Measurements from ENCODE around the gene NKAIN2.

NKAIN2 gene
- total RNA-seq = 0 to 0.17 reads per million in 2 donors

DNA sequence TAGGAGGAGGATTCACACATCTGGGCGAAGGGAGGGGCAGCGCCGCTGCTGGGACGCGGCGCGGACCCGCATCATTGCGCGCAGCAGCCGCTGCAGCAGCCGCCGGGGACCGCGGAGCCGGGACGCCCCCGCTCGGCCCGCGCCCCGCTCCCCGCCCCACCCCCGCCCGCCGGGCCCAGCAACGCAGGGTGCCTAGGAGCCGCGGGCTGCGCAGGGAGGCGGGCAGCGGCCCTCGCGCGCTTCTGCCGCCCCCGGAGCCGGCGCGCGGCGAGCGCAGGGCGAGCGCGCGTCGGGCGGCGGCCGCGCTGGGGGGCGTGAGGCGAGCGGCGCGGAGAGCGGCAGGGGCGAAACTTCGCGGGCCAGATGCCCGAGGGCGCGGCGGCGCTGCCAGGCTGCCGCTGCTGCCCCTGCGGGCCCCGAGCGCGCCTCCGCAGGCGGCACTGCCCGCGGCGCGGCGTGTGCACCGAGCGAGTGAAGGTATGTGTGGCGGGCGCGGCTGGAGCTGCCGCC is at the start of gene NKAIN2:
Gene NKAIN2, plus strand, starts transcription at position 362 of the 510 bp plus-strand sequence.
- DNase-seq = no peak

DNA sequence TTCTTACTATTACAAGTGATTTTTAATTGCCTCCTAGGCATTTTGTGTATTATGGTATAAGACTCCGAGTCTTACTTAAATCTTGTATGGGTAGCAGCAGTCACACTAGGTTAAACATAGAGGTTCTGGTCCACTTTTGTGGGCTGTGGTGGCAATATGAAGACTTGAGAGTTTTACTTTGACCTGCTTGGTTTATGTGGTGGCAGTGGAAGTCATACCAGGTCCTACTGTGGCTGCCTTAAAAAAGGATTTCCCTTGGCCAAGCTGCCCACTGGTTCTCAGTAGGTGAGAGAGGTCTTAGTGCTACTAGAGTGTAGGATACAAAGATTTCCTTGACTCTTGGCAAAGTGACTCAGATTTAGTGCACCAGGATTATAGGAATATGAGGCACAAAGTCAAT is 44.2 kb upstream of the NKAIN2 start:
- no peak for DNase-seq

DNA sequence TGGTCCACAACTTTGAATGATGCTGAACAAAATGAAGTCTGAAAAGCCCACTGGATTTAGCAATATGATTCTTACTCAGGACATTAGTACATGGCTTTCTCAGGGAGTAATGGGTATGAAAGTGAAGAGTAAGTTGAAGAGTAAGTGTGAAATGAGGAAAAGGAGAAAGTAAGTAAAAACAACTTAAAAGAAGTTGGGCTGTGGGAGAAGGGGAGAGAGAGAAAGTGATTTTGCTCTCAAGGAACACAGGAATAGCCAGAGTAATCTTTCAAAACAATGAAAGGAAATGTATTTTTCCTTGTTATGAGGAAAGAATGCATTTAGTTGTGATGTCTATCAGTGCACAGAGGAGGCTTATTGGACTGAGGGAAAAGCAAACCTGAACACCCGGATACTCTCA is 39.8 kb upstream of the NKAIN2 start:
- DNase-seq = no peak

DNA sequence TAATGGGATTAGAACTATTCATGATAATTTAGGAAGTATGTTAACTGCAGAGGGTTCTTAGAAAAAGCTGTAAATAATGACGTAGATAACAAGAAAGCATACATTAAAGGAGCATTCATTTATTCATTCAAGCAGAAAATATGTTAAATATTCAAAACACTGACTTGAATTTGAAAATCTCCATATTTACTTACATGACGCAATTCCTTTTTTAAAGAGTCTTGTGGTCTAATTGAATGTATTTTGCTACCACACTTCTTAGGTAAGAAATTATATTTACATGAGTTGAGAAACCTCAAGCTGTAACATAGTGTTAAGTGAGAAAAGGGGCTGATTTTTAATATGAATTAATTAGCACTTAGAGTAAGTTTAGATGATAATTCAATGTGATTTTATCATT is 38.9 kb upstream of the NKAIN2 start:
- DNase-seq = no peak

DNA sequence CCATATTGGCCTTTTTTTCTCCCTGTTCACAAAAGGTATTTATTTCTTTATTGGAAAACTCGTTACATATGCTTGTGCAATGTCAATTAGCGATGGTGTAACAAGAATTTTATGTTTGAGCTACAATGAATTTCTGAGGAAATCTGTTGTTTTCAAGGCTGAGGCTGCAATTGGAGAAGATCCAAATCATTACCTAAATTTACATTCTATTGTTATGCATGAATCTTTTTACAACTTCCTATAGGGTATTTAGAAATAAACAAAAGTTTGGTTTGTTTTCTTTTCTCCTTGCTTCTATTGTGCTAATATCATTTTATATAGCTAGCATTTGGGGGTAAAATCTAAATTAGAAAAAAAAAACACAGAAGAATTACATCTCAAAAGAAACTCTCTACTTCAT is 34.7 kb upstream of the NKAIN2 start:
- DNase-seq = no peak

DNA sequence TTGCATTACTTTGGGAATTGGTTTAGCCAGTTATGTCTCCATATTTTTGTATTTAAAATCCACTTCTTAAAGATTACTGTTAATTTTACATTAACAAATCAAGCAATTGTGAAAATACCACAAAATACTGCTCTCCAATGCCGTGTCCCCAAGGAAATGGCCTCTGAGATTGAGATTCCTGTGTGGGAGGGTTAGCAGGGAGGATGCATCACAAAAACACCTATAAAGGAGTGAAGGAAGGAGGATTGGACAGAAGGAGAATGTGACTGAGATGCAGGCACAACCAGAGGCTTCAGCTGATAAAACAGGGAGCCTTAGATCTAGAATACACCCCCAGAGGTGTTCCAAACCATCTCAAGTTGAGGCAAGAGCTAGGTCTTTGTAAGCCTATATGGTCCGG is 34.2 kb upstream of the NKAIN2 start:
- no peak for DNase-seq

DNA sequence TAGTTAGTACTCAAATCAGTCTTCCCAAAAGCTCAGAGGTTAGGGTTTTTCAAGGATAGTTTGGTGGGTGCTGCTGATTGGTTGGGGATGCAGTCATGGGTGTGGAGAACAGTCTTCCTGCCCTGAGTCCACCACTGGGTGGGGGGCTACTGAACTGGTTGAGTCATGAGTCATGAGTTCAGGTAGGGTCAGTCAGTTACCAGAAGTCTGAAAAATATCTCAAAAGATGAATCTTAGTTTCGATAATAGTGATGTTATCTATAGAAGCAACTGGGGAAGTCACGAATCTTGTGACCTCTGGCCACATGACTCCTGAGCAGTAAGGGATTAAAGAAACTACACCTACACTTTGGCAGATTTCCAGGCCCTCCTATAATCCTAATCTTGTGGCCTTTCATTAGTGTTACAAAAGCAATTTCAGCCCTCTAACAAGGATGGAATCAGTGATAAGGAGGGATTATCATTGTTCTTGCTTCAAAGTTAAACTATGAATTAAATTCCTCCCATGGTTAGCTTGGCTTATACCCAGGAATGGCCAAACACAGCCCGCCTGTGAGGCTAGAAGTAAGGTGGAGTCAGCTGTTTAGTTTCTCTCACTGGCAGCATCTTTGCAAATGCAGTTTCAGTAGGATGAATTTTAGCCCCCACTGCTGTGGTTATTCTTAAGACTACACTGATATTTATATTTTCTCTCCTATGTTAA is 33.3 kb upstream of the NKAIN2 start:
- DNase-seq = no peak

DNA sequence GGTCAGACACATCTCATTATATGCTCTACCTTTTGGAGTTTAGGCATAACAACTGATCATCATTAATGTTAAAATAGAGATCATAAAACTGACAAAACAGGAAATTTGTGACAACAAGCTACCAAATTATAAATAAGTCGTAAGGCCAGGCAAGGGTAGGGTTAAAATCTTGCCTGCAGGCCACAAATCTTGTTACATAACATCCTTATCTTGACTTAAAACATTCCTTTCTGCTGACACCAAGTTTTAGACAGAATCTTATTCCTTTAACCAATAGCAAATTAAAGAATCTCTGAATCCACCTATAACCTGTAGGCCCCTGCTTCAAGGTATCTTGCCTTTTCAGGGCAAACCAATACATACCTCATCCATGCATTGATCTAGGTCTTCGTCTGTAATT is 32.5 kb upstream of the NKAIN2 start:
- no peak for DNase-seq

DNA sequence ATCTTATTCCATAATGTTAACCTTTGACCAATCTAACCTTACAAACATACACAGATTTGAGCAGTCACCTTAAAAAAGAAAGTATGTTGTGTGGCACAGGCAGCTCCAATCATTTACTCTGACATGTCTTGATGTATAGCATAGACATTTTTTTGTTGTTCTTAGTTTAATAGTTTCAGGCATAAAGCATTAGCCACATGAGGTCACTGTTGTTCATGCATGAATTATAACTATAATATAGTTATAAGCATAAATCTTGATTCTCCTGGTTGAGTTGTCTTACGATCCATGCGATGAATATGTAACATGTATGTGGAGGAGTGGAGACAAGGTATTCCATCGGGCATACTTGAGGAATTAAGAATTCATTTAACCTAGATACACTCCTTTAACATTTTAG is 26.1 kb upstream of the NKAIN2 start:
- DNase-seq = no peak

DNA sequence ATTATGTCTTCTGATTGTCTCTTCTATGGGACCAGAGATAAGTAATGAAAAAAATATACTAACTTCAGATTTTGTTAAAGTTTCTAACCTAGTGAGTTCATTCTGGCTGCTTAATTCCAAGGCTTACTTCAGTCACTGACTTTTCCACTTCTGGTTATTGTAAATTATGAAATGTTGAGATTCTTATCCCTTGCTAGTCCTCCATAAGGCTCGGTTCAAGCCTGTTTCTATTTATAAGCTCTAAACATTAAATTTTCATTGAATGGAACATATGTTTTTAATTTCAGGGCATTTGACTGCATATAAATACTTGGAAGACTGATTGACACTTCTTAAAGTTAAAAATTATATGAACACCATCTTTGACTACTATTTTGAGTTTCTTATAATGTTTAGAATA is 23.6 kb upstream of the NKAIN2 start:
- DNase-seq = no peak

DNA sequence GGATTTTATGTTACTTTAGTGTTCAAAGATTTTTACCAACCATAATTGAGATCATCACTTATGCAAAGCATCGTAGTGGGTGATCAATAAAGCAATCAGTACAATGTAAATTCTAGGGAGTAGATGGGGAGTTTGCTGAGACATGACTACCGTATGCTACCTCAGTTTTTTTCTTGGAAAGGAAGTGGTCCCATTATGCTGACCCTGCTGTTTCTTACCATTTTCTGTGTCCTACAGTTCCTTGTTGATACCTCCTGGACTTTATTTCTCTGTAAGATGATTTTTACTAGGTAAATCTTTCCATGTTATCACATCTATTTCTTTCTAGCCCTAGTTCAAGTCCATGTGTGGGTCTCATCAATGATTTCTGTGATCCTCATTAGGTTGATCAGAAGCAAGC is 19.3 kb upstream of the NKAIN2 start:
- no peak for DNase-seq

DNA sequence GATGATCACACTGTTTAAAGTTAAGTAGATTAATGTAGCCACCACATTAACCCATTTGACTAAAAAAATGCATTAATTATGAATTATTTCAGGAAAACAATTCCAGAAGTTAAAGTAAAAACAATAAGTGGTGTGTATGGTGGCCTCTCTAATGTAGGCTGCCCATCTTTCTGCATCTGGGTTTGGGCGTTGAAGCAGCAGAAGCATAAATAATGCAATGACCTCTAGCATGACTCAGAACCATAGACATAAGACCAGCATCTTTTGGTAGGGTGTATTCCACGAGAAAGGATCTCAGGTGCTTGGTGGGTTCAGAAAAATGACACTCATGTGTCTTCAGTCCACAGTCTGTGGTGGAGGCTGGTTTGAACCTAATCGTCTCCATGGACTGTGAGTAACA is 18.6 kb upstream of the NKAIN2 start:
- DNase-seq = no peak

DNA sequence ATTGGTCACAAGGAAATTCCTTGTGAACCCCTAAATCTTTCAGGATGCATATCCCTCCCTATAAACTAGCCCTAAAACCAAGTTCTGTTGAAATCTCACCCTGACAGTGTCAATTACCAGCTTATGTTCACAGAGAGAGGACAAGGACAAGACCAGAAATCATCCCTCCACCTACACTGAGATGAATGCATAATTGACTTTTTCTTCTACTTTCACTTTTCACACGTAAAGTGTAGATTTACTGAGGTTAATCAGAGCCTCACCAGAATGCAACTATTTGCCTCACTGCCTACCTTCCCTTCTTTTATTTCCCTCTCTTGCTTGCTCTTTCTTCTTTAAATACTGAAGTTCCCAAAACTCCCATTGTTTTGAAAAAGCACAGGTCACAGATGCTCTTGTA is 15.3 kb upstream of the NKAIN2 start:
- DNase-seq = no peak

DNA sequence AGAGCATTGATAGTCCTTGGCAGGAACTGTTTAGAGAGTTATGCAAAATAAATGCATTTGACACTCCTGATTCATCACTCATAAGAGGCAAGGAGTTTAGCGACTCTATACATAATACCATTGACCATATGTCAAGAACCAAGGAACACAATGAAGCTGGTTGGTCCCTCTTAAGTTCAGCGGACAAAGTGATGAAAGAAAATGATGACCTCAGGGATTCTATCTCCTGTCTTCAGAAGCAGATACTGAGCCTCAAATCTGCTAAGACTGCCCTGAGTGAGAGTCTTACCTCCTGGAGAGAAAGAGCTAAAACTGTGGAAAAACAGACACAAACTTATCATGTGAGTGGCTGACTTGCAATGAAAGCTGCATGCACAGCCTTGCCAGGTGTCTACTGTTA is 9.5 kb upstream of the NKAIN2 start:
- DNase-seq = no peak

DNA sequence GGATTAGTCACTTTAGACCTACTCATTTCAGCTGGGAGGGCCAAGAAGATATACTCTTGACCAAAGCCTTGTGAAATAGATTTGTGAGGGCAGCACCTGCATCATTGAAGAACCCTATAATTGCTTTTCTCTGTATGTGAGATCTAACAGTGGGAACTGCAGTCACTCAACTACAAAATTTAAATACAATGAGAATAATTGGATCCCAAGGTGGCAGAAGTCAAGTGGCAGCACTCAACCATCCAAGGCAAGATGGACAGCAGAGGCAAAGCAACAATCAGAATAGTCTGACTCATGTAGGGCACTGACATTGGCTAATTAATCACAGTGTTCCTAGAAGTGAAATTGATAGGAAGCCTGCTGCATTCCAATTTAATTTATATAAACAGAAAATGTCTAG is 8.9 kb upstream of the NKAIN2 start:
- DNase-seq = no peak

DNA sequence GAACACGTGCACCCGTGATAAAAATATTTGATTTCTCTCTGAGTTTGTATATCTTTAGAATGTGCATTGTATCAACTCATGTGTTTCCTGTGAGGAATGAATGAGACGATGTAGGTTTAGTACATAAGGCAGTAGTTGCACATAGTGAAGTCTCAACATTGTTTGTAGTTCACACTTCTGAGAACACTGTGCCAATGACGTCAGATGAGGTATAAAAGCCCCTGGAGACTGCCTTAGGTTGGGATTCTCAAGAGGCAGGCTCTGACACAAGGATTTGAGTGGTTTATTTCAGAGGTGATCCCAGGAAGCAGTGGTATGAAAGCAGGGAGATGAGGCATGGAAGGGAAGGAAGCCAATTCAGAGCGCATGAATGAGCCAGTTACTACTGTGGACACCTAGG is 2.6 kb upstream of the NKAIN2 start:
- DNase-seq = no peak

DNA sequence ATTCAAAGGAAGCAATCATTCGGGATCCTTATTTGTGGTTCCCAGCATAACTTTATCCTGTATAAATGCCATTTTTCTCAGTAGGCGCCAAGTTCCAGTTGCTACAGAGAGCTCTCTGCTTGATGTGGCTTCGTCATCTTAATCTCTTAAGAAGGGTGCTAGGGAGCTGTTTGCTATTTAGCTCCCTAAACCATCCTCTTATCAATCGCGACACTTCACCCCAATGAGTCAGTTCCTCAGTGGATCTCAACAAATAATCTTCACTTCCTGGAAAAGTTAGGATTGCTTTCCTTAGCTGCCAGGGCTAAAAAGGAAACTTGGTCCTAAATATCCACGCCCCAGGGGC is 1.3 kb upstream of the NKAIN2 start:
- DNase-seq = no peak

DNA sequence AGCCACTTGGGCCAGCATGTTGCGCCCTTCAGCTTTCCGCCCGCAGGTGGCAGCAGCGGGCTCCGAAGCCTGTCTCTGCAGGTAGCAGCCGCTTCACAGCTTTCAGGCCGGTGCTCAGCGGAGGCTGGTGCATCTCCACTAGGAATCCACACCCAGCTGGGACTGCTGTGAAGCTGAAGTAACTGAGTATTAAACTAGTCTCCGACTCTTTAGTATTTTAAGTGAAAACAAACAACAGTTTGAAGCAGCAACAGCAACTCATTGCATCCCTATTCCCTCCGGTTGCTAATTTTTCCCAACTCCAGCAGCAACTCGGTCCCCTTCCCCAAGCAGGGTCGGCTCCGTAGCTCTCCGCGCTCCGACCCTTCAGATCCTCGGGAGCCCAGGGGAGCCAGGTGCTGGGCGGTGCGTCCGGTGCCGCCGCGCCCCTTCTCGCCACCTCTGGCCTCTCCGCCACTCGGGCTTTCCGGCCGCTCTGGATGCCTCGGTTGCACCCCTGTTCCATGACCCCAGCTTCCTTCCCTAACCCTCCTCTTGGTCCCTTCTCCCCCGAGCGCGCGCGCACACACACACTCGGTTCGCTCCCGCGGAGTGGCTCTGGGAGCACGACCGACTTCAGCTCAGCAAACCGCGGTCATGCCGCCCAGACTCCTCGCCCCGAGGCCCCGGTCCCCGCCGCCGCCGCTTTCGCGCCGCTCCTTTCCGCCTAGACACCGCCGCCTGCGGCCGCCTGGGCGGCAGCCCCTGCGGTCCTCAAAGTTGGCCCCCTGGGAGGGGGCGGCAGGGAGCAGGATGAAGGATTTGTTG is 765 bp upstream of the NKAIN2 start:
- DNase-seq = no peak

DNA sequence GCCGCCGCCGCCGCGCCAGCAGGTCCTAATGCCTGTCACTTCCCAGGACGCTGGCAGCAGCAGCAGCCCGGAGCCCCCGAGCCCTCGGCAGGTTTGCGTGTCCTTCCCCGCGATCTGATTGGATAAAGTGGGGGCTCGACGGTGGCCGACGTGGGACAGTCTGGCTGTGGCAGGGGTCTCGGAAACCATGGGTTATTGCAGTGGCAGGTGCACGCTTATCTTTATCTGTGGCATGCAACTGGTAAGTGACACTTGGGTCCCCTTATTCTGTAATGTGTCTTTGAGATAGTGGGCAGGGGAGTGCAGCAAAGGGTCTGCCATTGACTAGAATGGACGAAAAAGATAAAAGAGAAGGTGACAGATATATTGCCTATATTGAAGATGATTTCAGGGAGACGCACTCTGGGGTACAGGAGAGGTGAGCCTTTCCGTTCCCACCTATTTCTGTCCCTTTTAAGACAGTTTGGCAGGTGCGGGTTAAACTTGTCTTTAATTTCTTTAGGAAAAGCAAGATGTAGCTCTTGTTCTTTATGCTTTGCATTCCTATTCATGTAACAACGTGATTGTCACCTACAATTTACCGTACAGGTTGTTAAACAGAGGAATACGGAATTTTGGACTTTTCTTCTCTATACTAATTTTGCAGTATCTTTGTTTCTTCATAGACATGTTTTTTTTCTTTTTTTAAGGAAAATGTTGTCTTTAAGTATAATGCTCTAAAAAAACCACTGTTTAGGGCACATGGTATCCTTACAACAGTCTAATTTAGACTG is 535 bp downstream of the NKAIN2 start:
- DNase-seq = no peak

DNA sequence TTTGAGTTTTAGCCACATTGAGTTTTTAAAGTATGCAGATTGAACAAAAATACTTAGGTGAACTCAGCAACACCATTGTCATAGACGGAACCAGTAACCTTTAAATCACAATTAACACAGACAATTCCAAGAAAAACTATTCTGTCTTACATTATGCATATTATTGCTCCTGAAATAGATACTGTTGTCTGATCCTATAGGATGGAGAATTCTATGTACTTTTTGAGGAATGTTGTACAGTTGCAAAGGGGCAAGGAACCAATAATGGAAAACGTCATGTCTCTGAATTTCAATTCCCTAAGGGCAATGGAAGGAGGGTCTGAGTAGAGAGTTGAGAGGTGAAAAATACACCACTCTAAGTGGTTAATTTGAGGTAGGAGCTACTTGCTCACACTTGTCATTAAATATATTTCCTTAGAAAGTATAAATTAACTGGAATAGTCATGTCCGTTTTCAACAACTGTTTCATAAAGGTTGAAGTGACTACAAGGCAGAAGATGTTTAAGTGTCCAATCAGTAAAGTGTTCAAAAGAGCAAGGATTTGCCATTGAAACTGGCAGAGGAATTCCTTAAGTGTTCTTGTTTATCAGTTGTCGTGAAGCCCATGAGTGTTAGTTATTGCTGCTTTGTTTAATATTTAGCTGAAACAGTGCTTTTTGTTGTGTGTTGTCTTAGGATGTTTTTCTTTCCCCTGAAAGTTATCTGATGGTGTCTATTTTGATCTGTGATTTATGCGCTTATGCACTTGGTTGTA is 1.3 kb downstream of the NKAIN2 start:
- DNase-seq = no peak

DNA sequence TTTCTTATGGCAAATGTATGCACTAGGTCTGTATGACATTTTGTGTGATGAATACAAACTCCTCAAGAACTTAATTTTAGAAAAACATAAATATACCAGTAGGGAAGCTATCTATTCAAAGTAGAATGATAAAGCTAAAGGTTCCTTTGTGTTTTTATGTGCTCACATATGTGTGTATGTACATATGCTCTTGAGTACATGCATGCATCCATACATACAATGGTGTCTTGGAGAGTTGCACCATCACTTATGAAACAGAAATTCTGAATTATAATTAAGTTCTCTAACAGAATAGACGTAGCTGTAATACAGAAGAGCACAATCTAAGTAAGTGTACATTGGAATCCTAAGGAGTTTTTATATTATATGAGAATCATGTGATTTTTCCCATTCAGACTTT is 2.3 kb downstream of the NKAIN2 start:
- no peak for DNase-seq

DNA sequence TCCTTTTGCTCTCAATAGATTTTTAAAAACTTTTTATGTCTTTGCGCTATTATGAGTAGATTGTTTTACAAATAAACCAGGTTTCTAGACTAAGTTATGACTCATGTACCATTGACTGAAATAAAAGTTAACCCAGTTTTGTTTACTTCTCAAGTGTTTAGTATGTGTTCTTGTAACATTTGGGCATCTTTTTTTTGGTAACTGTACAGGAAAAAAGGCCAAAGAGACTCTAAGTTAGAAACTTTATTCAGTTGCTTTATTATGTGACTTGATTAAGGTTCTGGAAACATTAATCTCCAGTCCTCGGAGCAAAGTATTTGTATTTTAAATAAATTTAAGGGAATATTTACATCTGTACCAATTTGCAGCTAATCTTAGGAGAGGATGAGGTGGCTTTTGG is 2.9 kb downstream of the NKAIN2 start:
- DNase-seq = no peak

DNA sequence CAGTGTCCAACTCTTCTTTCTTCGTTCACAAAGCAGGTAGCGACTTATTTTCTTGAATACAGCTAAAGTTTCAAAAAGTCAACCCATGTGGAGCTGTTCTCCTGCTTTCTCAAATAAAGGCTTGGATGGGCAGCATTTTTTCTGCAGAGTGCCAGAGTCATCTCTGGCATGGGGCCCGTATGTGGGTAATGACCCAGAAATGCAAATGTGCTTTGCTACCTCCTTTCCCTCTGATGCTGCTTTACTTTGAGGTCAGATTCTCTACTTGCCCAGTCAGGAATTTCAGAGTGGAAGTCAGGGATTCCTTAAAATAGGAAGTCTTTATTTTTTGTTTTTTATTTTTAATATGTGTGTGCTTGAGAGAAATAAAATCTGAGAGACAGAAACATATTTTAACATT is 4.9 kb downstream of the NKAIN2 start:
- DNase-seq = no peak

Measured in activated gamma-delta T cell (primary cell).